ENCODE results near the gene DPP8.

DPP8 gene

DNA sequence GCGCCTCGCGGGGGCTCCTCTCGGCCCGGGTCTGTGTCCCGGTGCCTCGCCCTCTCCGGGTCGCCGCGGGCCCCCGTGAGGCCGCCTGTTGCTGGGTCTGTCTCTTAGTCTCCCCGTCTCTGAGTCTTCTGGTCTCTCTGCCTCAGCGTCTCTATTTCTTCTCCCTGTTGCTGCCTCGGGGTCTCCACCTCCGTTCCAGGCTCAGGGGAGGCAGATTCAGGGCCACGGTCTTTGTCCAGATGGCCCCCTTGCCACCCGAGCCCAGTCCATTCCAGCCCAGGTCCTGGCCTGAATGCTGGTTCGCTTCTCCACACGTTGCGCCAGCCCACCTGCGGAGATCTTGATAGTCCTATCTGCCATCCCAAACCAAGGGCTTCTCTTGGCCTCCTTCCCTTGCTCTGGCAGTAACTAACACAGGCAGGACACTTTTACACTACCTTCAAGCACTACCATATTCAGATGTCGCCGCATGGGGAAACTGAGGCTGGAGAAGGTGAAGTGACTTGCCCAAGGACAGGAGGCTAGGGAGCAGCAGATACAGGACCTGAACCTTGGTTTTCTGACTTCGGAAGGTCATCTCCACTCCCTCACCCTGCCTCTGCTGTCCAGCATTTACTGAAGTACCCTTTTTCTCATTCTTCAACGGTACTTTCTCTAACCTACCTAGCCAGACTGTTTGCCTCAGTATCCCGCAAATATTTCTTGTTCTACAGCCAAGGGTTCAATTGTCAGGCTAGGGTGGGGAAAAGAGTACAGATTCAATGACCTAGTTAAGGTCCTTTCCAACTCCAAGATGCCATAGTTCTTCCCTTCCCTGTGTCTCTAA is 94.1 kb downstream of the DPP8 start:
- DNase-seq = no peak

DNA sequence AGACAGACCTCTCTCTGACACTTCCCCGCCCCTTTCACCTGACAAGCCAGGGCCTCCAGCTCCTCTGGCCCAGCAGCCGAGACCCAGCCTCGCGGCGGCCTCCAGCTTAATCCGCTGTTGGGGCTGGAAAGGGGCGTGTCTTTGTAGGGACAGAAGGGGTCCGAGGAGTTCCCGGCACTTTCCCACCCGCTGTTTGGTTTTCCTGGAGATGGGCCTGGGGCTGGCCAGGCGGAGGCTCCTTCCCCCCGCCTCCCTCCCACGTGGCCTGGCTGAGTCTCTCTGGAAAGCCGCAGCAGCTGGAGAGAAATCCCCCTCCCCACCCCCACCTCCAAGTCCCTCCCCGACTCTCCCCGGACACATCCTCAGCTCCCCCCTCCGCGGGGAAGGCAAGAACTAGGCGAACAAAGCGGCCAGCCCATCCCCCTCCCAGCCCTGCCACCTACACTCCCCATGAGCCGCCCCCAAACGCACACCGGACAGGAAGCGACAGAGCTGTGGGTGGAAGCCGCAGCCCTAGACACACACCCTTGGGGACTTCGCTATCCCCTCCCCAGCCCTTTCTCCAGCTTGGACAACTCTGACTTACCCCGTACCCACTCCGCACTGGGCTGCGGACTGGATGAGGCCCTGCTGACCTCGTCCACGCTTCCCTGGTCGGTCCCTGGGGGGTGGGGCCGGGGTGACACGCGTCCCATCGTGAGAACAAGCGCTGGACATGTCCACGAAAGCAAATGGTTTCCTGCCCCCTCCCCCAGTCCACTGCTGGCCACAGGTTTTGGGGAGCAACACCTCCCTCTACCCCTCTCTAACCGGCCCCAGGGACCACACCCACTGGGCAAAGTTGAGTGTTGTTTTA is 95.9 kb downstream of the DPP8 start:
- no peak for DNase-seq

DNA sequence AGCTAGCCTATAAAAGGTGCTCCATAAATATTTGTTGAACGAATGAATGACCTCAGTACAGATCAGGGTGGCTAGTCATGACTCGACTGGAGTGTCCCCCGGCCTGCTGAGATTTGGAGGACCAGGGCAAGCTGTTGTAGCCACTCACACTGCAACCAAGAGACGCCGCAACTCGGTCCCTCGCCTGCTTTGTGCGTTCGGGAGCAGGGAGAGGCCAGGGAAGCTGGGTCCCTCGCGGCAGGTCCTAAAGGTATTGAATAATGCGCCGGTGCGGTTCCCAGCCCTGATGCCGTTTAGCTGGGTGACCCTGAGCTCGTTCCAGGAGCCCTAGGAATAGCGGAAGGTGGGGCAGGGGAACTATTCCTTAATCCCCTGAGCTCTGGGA is 96.5 kb downstream of the DPP8 start:
- no peak for DNase-seq

DNA sequence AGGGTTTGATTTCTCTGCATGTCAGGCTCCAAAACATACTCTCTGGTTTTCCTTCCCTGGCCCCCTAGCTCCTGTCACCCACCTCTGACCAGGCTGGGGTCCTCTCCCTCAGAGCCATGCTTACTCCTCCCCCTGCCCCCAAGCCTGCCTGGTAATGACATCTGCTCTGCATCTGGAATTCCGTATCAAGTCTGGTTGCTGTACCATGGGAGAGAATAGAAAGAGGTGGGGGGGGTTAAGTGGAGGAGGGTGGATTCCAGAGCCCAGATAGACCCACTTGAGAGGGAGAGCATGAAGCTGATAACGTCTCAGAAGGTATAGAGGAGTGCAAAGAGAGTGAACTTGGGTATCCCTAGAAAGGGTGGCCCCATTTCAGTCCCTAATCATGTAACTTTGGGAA is 98.9 kb downstream of the DPP8 start:
- no peak for DNase-seq

DNA sequence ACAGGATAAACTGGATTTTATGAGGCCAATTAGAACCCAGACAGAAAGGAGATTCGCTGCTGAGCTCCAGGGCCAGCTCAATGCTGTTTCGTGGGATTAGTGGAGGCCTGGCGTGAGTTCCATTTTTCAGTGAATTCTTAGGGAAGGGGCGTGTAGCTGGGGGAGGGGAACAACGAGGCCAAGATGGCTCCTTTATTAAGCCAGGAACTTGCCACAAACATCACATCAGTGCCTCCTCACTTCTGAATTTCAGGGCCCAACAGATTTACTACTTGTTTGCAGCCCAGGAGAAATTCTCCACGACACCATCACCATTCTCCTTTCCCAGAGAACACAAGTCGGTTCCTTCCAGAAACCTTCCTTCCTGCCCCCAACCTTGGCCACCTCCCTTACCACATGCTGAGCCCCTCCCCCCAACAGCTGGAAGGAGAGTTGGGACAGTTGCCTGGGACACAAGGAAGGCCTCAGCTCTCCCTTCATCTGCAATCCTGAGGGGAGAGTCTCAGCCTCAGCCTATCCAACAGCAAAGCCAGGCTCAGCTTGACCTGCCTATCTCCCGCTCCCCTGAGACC is 100.6 kb downstream of the DPP8 start:
- no peak for DNase-seq

DNA sequence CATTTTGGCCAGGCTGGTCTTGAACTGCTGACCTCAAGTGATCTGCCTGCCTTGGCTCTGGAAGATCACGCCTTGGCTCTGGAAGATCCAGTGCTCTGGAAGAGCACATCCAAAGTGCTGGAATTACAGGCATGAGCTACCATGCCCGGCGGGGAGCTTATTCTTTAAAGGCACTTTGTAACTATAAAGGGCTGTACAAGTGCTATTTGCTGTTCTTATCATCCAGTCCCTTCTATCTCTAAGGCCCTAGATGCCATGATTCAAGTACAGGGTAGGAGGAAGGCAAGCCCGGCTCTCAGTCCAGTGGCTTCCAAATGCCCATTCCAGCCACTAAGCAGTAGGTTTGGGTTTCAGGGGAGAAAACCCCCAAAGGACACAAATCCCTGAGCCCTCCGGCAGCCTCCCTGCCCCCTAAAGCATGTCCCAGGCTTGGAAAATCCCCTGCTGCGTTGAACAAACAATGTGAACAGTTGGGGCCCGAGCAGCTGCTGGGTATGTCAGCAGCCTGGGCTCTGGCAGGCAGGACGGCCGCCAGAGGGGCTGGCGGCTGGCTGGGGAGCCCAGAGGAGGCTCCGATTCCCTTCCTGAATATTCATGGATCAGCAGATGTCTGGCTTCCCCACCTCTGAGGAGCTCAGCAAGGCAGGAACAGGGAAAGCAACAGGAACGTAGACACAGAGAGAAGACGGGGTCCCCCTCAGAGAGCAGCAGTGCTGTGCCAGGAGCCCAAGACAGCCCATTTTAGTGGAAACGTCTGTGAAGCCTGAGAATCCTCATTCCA is 102.5 kb downstream of the DPP8 start:
- peak; percentile 94 for DNase-seq

DNA sequence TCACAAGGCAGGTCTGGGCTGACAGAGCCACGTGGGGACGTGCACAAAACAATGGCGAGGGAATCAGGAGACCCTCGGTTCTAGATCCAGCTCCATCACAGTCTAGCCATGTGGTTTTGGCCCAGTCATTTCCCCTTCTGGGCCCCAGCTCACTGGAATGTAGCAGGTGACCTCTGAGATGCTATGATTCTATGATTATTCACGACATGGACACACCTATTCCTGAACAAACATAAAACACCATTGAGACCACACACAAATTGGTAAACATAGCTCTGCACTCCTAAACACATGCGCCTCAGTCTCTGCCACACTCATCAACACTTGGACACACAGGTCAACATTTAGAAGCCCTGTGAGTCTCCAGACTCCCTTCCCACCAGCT is 103.7 kb downstream of the DPP8 start:
- DNase-seq = no peak

DNA sequence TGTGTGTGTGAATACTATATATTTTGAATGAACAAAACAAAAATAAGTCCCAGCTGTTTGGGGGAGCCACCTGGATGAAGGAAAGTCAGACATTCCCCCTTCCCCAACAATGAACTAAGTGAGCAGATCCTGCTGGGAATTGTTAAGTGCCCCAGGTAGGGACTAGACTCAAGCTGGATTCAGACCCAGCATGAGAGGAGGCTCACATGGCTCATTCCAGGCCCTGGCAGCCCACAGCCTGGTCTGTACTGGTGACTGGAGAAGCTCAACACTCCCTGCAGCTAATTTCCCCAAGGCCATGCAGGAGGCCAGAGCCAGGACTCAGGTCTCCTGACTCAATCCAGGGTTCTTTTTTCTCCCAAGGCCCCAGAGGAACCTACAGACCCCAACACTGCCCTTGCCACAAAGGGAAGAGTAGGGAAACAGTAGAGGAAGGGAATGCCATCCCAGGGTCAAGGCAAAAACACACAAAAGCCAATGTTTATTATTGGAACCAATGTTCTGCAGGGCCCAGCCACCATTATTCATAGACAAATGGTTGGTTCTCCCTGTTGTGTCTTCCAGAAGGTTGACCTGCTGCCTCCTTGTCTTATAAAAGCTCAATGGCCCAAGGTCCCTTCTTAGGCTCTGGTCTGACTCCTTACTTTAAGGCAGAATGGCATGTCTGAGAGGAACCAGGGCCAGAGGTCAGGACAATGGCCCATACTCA is 104.3 kb downstream of the DPP8 start:
- peak; percentile 22 for DNase-seq

DNA sequence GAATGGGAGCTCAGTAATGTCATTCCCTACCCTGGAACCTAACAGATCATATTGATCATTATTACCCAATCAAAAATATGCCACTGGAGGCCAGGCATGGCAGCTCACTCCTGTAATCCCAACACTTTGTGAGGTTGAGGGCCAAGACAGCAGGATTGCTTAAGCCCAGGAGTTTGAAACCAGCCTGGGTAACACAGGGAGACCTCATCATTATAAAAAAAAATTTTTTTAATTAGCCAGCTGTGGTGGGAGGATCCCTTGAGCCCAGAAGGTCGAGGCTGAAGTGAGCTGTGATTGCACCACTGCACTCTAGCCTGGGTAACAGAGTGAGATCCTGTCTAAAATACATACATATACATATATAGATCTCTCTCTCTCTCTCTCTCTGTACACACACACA is 104.9 kb downstream of the DPP8 start:
- DNase-seq = peak; percentile 40

DNA sequence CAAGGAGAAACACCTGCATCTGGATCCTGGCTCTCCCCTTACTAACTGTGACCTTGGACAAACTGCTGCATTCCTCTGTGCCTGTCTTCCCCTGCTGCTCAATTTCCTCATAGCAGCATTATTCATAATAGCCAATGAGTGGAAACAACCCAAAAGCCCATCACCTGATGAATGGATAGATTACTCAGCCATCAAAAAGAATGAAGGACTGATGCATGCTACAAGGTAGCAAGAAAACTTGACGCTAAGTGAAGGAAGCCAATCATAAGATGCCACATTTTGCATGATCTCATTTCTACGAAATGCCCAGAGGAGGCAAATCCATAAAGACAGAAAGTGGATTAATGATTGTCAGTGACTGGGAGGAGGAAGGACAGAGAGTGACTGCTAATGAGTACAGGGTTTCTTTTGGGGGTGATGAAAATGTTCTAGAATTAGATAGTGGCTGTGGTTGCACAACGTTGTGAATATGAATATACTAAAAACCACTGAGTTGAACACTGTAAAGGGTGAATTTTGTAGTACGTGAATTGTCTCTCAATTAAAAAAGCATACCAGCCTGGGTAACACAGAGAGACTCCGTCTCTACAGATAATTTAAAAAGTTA is 105.9 kb downstream of the DPP8 start:
- DNase-seq = no peak

DNA sequence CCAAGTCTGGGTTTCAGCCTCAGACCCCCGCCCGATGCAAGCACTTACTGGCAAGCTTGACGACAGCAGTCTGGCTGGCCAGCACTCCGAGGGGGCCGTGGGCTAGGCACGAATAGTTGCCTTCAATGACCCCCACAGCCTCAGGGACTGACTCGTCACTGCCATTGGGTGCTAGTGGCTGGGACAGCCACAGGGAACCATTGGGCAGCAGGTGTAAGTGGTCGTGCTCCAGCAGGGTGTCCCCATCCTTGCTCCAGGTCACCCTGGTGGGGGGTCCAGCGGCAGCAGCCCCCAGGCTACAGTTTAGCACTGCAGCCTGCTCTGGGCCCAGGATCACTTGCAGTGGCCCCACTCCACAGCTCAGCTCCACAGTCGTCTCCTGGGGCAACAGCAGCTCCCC is 106.5 kb downstream of the DPP8 start:
- no peak for DNase-seq

DNA sequence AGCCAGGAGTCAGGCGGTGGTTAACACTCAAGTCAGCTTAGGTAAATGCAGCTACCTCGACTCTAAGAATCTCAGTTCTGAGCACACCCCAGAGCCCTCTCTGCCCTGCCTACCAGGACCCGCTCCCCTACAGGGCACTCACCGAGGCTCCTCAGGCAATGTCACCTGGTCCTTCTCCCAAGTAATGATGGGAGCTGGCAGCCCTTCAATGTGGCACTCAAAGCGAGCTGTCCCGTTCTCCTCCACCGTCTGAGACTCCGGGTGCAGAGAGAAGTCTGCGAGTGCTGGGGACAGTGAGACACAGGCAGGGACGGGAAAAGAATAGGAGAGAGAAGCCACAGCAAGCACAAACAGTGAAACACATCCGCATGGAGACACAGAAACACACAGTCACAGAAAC is 107.5 kb downstream of the DPP8 start:
- DNase-seq = no peak

DNA sequence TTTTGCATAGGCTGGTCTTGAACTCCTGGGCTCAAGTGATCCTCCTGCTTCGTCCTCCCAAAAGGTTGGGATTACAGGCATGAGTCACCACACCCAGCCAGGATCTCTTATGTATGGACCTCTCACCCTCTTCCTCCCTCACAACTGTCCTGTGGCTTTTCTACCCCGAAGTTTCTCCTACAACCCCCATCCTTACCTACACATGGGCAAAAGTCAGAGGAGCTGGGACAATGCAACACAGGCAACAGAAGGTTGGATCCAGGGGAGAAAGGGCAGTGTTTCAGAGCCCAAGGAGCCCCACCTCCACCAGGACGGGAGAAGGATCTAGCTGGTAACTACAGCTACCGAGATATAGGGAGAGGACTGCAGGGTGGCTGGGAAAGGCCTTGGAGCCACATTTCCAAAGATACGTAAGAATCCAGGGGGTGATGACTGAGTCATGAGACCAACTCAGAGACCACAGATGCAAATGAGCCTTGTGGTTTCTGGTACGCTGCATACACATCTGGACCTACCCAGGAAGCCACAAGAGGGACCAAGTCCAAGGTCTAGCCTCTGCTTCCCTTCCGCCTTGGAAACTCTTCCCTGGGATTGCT is 108.4 kb downstream of the DPP8 start:
- DNase-seq = no peak

DNA sequence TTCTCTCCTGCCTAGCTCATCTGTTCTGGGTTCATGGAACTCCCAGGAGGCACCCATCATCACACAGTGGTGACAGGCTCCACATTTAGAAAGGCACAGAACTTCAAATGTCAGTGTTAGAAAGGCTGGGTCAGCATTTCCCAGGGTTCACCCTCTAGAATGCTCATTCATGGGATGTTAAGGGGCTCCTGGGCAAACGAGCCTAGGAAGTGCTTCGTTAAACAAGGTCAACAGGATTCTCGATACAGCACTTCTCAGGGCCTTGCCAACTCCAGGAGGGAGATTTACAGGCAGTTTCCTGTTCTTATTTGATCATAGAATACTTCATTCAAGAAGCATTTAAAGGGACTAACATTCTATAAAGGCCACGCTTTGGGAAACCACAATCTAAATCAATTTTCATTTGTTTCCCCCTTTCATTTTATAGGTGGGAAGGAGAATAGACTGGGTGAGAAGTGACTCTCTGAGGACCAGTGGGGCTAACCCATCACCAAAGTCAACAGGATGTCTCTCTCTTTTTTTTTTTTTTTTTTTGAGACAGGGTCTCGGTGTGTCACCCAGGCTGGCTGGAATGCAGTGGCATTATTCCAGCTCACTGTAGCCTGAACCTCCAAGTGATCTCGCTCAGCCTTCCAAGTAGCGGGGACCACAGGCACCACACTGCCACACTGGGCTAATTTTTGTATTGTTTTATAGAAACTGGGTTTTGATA is 109.0 kb downstream of the DPP8 start:
- no peak for DNase-seq

DNA sequence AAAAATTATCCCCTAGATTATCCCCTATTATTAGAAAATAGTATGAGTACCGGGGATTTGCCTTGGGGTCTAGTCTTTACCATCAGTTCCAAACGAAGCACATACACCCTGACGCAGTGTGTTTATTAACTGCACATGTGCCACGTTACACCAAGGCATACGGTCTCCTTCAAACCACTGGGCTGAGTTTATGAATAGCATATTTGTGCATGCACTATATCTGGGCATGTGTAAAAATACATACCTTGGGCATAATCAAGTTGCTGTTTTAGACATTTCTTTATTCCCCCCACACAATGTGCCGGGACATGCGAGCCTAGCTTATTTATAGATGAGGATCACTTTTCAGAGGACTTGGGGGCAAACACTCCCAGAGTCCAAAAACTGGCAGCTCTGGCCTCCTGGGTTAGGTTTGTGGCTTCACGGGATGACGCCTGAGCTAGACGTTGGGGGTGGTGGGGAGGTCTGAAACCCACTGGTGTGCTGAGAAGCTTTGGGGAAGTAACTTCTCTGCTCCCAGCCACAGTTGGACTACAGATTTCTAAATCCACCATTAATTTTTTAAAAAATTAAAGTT is 111.0 kb downstream of the DPP8 start:
- DNase-seq = no peak

DNA sequence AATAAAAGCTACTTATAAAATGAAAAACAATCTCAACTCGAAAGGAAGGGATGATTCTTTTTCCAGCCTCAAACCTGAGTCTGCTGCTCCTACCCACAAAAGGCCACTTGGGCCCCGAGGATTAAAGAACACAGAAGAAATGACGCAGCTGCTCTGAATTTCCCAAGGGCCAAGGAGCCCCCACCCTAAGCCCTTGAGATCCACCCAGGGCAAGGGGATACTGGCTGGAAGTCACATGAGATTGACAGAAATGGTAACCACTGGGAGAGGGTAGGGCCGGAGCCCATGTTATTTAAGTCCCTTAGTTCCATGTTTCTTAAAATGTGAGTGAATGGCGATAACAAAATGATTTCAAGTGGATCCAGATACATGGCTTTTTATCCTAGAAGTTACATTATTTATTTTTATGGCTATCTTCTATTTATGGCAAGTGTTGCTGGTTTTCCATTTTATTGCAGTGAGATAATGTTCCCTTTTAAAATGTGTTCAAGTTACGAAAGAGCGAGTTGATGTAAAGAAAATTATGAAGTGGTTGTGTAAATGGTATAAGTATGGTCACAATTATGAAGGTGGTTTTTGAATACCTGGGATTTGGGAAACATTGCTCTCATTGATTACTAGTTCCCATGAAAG is 111.6 kb downstream of the DPP8 start:
- DNase-seq = no peak

DNA sequence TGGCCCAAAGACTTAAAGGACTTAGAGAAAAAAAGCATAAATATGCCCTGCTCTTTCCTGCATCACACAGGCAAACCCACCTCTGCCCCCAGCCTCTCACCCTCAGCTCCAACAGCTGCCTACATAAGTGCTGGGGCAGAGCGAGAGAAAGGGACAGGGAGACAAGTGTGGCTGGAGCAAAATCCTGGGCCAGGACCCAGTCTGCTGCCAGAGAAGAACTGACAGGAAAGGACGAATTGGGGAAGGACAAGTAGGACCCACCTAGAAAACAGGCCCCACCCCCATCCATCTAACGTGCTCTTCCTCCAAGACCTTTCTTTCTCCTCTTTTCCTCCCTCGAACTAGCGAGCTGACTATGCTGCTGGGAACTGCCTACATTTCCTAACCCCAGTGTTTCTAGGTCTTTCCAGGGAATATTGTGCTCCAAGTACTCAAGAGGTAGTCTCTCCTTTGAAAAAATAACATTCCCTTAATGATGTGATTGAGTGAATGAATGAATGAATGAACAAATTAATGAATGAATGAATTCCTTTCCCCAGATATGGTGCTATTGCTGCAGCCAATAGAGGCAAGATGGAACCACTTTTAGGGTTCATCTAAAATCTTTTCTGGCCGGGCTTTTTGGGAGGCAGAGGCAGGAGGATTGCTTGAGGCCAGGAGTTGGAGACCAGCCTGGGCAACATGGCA is 113.2 kb downstream of the DPP8 start:
- DNase-seq = no peak

DNA sequence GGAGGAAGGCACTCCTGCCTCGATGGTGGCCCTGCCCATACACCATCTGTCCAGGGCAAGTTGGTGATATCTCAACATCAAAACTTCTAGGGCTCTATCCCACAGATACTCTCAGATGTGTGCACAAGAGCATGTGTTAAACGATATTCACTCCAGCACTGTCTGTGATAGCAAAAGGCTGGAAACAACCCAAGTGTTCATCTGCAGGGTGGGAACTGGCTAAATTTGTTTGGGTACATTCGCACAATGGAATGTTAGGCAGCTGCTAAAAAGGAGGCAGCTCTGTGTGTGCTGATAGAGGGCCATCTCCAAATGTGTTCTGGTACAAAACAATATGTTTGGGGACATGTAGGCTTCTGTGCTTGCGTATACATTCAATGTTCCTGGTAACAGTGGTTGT is 114.5 kb downstream of the DPP8 start:
- no peak for DNase-seq

DNA sequence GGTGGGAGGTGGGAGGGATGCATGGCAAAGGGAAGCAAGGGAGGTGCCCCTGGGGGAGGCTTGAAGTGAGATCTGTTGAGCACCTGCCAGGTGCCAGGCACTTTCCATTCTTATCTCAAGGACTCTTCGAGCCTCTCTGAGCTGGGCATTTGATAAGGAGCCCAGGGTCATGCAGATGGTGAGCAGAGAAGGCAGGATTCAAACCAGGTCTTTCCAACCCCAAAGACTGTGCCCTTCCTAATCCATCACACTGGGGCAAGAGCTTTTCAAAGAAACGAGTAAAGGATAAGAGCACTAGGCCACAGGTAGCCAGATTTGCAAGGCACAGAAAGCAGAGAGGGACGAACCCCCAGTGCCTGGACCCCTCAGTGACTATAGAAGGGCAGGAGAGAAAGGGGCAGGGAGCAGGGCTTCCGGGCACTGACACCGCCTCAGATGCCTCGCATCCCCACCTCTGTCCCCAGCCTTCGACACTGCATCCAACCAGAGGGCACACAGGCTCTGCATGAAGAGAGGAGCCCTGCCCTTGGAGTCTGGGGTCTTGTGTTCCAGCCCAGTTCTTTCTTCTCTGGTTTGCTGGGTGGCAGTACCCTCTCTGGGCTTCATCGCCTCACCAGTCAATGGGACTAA is 115.8 kb downstream of the DPP8 start:
- no peak for DNase-seq

Data from NCI-H2171 treated with DMSO at 0.1 percent for 48 hours (cell line).